PFSK-1 (cell line): ENCODE results near the gene MAPK4.

Source experiments
- POLR2AphosphoS5 ChIP-seq: IDR thresholded peaks from 2 replicates; pipeline ENCODE4 v1.6.1; 2012; ENCODE audit warnings: low read depth, mild to moderate bottlenecking, control low read depth, low read length, moderate library complexity
- SIN3A ChIP-seq: IDR thresholded peaks from 2 replicates; pipeline ENCODE4 v1.6.1; 2012; ENCODE audit warnings: mild to moderate bottlenecking, low read length, moderate library complexity, borderline replicate concordance; ENCODE audit not compliant: insufficient read depth
- TAF1 ChIP-seq: IDR thresholded peaks from 2 replicates; pipeline ENCODE4 v1.6.1; 2012; ENCODE audit warnings: low read length, control low read depth, borderline replicate concordance; ENCODE audit not compliant: insufficient read depth
- TF ChIP-seq, protein P1 (sequence below), 2 experiments: IDR thresholded peaks; 2 replicates each; pipeline versions ENCODE4 v1.6.1 to v1.8.0; 2011 to 2012; ENCODE audit warnings: low read depth in 2 of 2, low read length in 2 of 2, control low read depth in 1 of 2, inconsistent platforms in 1 of 2, mild to moderate bottlenecking in 1 of 2, moderate library complexity in 1 of 2; ENCODE audit not compliant: insufficient read depth in 1 of 2

DNA sequence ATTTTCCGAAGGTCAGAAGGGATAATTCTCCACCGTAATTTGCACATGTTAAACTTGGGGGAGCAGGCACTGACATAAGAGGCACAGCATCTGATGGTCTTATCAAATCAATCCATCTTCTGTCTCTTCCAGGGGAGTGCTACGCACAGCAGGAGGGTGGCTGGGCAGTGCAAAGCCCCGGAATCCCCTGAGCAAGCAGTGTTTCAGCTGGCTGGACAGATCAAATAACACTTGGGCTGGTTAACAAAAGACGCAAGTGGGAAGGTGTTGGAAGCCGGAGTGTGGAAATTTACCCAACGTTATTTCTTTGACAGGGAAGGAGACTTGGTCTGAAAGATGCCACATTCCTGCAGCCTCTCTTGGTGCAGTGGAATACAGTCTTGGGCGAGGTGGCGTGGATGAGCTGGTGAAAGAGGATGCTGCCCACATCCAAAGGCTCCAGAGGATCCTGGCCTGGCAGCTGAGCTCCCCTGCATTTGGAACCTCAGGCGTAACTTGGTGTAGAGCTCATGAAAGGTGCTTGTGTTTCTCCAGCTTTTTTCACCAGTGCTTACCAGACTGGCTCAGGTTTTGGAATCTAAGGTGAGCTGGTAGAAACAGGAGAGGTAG, 103.0 kb downstream of the MAPK4 start:
- TF ChIP-seq TAF1 = no peak
- TF ChIP-seq, protein P1, sequence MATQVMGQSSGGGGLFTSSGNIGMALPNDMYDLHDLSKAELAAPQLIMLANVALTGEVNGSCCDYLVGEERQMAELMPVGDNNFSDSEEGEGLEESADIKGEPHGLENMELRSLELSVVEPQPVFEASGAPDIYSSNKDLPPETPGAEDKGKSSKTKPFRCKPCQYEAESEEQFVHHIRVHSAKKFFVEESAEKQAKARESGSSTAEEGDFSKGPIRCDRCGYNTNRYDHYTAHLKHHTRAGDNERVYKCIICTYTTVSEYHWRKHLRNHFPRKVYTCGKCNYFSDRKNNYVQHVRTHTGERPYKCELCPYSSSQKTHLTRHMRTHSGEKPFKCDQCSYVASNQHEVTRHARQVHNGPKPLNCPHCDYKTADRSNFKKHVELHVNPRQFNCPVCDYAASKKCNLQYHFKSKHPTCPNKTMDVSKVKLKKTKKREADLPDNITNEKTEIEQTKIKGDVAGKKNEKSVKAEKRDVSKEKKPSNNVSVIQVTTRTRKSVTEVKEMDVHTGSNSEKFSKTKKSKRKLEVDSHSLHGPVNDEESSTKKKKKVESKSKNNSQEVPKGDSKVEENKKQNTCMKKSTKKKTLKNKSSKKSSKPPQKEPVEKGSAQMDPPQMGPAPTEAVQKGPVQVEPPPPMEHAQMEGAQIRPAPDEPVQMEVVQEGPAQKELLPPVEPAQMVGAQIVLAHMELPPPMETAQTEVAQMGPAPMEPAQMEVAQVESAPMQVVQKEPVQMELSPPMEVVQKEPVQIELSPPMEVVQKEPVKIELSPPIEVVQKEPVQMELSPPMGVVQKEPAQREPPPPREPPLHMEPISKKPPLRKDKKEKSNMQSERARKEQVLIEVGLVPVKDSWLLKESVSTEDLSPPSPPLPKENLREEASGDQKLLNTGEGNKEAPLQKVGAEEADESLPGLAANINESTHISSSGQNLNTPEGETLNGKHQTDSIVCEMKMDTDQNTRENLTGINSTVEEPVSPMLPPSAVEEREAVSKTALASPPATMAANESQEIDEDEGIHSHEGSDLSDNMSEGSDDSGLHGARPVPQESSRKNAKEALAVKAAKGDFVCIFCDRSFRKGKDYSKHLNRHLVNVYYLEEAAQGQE (IDR thresholded peaks at IDR 0.05; ENCODE audit: insufficient read depth in 1 of 2, low read depth in 2 of 2, low read length in 2 of 2) = no peak
- no peak for TF ChIP-seq POLR2AphosphoS5
- TF ChIP-seq SIN3A = no peak
